LNCAP (cell line): ENCODE measurements around the gene CREBRF.

Experiments used
- CTCF ChIP-seq: fragments of 450-650 bp; IDR thresholded peaks from 2 replicates; pipeline ENCODE4 v1.5.1; 2017; ENCODE audit warnings: mild to moderate bottlenecking

CREBRF gene

GRCh38 chr5:173015598-173016455 lies 40.3 kb upstream of the CREBRF start:
- no peak for TF ChIP-seq CTCF

GRCh38 chr5:173016598-173017046 lies 39.5 kb upstream of the CREBRF start:
- no peak for TF ChIP-seq CTCF

DNA sequence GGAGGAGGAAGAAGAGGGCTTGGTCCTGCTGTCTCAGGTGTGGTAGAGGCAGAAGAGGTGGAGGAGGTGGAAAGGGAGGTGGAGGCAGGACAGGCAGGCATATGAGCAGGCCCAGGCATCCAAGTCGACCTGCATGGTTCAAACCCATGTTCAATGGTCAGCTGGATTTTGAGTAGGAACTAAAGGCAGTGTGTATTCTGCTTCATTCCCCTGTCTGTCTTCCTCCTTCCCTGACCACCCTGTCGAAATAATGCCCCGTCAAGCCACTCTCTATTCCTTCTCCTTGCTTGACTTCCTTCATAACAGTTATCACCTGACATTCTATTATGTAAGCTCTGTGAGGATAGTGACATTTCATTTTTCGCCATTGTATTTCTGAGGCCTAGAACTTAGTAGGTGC lies 37.8 kb upstream of the CREBRF start:
- no peak for TF ChIP-seq CTCF

DNA sequence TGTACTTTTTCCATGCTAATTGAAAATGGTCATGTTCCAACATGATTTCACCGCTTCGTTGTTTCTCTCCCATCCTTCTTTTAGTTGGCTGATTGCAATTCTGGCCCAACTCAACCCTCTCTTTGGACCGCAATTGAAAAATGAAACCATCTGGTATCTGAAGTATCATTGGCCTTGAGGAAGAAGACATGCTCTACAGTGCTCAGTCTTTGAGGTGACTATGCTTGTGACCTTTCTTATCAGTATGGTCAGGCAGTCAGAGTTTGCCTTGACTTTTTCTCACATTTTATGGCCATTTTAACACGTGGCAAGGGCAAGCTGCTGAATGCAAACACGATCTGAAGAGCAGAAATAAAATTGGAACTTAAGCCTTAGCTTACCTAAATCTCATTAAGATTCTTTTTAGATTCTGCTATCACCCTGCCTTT lies 36.0 kb upstream of the CREBRF start:
- TF ChIP-seq CTCF = no peak

GRCh38 chr5:173020643-173021042 lies 35.5 kb upstream of the CREBRF start:
- TF ChIP-seq CTCF = no peak

DNA sequence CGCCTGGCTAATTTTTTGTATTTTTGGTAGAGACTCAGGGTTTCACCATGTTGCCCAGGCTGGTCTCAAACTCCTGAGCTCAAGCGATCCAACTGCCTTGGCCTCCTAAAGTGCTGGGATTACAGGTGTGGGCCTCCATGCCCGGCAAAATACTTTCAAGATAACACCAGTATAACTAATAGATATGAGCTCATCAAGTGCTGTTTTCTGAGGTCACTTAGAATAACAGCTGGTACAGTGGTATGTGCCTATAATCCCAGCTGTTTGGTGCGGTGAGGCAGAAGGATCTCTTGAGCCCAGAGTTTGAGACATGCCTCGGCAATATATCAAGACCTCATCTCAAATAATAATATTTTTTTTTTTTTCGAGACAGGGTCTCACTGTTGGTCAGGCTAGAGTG lies 30.5 kb upstream of the CREBRF start:
- TF ChIP-seq CTCF = no peak

DNA sequence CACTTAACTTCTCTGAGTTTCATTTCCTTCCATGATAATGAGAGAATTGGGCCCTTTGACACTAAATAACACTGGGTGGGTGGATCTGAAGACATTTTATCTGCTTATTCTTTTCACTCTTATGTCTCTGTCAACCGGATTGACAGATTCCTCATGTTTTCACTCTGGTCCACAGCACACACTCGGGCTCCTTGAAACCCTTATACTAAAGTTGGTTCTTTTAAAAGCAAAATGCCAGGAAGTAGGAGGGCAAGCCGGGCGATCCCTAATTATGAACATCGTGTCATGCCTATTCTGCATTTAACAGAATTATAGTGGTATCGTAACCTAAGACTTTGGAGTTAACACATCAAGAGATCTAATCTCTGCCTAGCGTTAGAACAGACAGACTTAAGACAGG lies 28.2 kb upstream of the CREBRF start:
- no peak for TF ChIP-seq CTCF
